H9 (cell line): ENCODE measurements around the gene TIRAP. TPM values are rescaled to one million over a fixed set of nuclear protein-coding genes. Genes with fewer than 3 reads are reported as not detected.

ENCODE experiments used
- DNase-seq: peaks from one replicate; pipeline ENCODE4 v3.0.0-alpha.2; 2017
- H2AFZ ChIP-seq: one replicate; pipeline ENCODE4 v1.6.1; 2013; ENCODE audit warnings: mild to moderate bottlenecking, low read length, control low read depth, moderate library complexity
- H2AK5ac ChIP-seq: 2 replicates; pipeline ENCODE4 v1.6.1; 2013; ENCODE audit warnings: low read length, control low read depth, mixed read lengths; ENCODE audit not compliant: insufficient read length
- H2BK120ac ChIP-seq: one replicate; pipeline ENCODE4 v1.6.1; 2013; ENCODE audit warnings: low read depth, mild to moderate bottlenecking, low read length, control low read depth, inconsistent platforms; ENCODE audit not compliant: poor library complexity, severe bottlenecking
- H2BK12ac ChIP-seq: 2 replicates; pipeline ENCODE4 v1.6.1; 2013; ENCODE audit warnings: low read length, control low read depth, mixed read lengths, low read depth; ENCODE audit not compliant: insufficient read length
- H2BK15ac ChIP-seq: 2 replicates; pipeline ENCODE4 v1.6.1; 2013; ENCODE audit warnings: low read depth, low read length, control low read depth
- H2BK20ac ChIP-seq: one replicate; pipeline ENCODE4 v1.6.1; 2013; ENCODE audit warnings: low read depth, mild to moderate bottlenecking, low read length, control low read depth, inconsistent platforms; ENCODE audit not compliant: poor library complexity, severe bottlenecking
- H2BK5ac ChIP-seq: 2 replicates; pipeline ENCODE4 v1.6.1; 2013; ENCODE audit warnings: low read length, control low read depth, mixed read lengths; ENCODE audit not compliant: insufficient read length
- H3K14ac ChIP-seq: 2 replicates; pipeline ENCODE4 v1.6.1; 2013; ENCODE audit warnings: low read length, control low read depth; ENCODE audit not compliant: insufficient read depth
- H3K18ac ChIP-seq: 2 replicates; pipeline ENCODE4 v1.6.1; 2013; ENCODE audit warnings: low read depth, mild to moderate bottlenecking, mixed read lengths, low read length, control low read depth; ENCODE audit not compliant: insufficient read length
- H3K23ac ChIP-seq: 2 replicates; pipeline ENCODE4 v1.6.1; 2013; ENCODE audit warnings: low read length, control low read depth, mixed read lengths, low read depth; ENCODE audit not compliant: insufficient read length
- H3K23me2 ChIP-seq: 2 replicates; pipeline ENCODE4 v1.6.1; 2013; ENCODE audit warnings: low read depth, mild to moderate bottlenecking, mixed read lengths, low read length, control low read depth; ENCODE audit not compliant: insufficient read length, poor library complexity, severe bottlenecking
- H3K27ac ChIP-seq: 2 replicates; pipeline ENCODE4 v1.5.1; 2013; ENCODE audit warnings: low read length, control low read depth, mixed read lengths, low read depth; ENCODE audit not compliant: insufficient read length
- H3K27me3 ChIP-seq: 2 replicates; pipeline ENCODE4 v1.6.1; 2013; ENCODE audit warnings: low read length, control low read depth, inconsistent platforms; ENCODE audit not compliant: insufficient read depth
- H3K4ac ChIP-seq: 2 replicates; pipeline ENCODE4 v1.6.1; 2013; ENCODE audit warnings: low read depth, mild to moderate bottlenecking, control low read depth, inconsistent platforms, low read length, moderate library complexity
- H3K4me1 ChIP-seq: 2 replicates; pipeline ENCODE4 v1.6.1; 2013; ENCODE audit warnings: low read length, control low read depth, inconsistent platforms; ENCODE audit not compliant: insufficient read depth
- H3K4me2 ChIP-seq: 2 replicates; pipeline ENCODE4 v1.6.1; 2013; ENCODE audit warnings: low read length, control low read depth, mixed read lengths; ENCODE audit not compliant: insufficient read length, insufficient read depth
- H3K56ac ChIP-seq: 2 replicates; pipeline ENCODE4 v1.6.1; 2013; ENCODE audit warnings: low read depth, mild to moderate bottlenecking, mixed read lengths, low read length, control low read depth; ENCODE audit not compliant: insufficient read length
- H3K79me1 ChIP-seq: 2 replicates; pipeline ENCODE4 v1.6.1; 2013; ENCODE audit warnings: low read depth, mild to moderate bottlenecking, moderate library complexity, low read length, control low read depth, inconsistent platforms; ENCODE audit not compliant: insufficient read depth, poor library complexity, severe bottlenecking
- H3K79me2 ChIP-seq: 2 replicates; pipeline ENCODE4 v1.6.1; 2013; ENCODE audit warnings: low read length, control low read depth, inconsistent platforms; ENCODE audit not compliant: insufficient read depth
- H3K9ac ChIP-seq: 2 replicates; pipeline ENCODE4 v1.6.1; 2013; ENCODE audit warnings: low read length, control low read depth, mixed read lengths; ENCODE audit not compliant: insufficient read length; ENCODE audit errors: extremely low read depth
- H3K9me3 ChIP-seq: one replicate; pipeline ENCODE4 v1.6.1; 2013; ENCODE audit warnings: low read depth, low read length, inconsistent platforms; ENCODE audit not compliant: control insufficient read depth
- H3T11ph ChIP-seq: one replicate; pipeline ENCODE4 v1.6.1; 2013; ENCODE audit warnings: mild to moderate bottlenecking, low read length, control low read depth, inconsistent platforms
- H4K20me1 ChIP-seq: one replicate; pipeline ENCODE4 v1.6.1; 2013; ENCODE audit not compliant: control insufficient read depth, insufficient read length, insufficient read depth
- H4K5ac ChIP-seq: 2 replicates; pipeline ENCODE4 v1.6.1; 2013; ENCODE audit warnings: low read depth, mild to moderate bottlenecking, mixed read lengths, low read length, control low read depth; ENCODE audit not compliant: insufficient read length
- H4K8ac ChIP-seq: replicated peaks from 2 replicates; pipeline ENCODE4 v1.6.1; 2013; ENCODE audit warnings: low read length, control low read depth, mixed read lengths, low read depth; ENCODE audit not compliant: insufficient read length
- H4K91ac ChIP-seq: 2 replicates; pipeline ENCODE4 v1.6.1; 2013; ENCODE audit warnings: low read depth, mild to moderate bottlenecking, moderate library complexity, mixed read lengths, low read length, control low read depth; ENCODE audit not compliant: insufficient read length
- H3K27ac Mint-ChIP-seq, 3 experiments: 2 replicates in 2 of 3; 3 replicates in 1 of 3; pipeline ENCODE4 v1.8.0; 2020 to 2021; ENCODE audit warnings: mixed read lengths in 3 of 3, mild to moderate bottlenecking in 1 of 3, moderate library complexity in 1 of 3
- H3K27me3 Mint-ChIP-seq: 2 replicates; pipeline ENCODE4 v1.8.0; 2021; ENCODE audit warnings: low read depth, mild to moderate bottlenecking, moderate library complexity, mixed read lengths
- H3K36me3 Mint-ChIP-seq, 3 experiments: 2 replicates in 2 of 3; 3 replicates in 1 of 3; pipeline ENCODE4 v1.8.0; 2020 to 2021; ENCODE audit warnings: low read depth in 3 of 3, mixed read lengths in 3 of 3; ENCODE audit not compliant: insufficient read depth in 1 of 3
- H3K4me1 Mint-ChIP-seq, 2 experiments: 2 replicates each; pipeline ENCODE4 v1.8.0; 2020; ENCODE audit warnings: mixed read lengths in 2 of 2
- H3K4me3 Mint-ChIP-seq, 2 experiments: 2 replicates in 1 of 2; 3 replicates in 1 of 2; pipeline ENCODE4 v1.8.0; 2020 to 2021; ENCODE audit warnings: mild to moderate bottlenecking in 2 of 2, mixed read lengths in 2 of 2, moderate library complexity in 1 of 2
- H3K9me3 Mint-ChIP-seq, 2 experiments: 2 replicates in 1 of 2; 3 replicates in 1 of 2; pipeline ENCODE4 v1.8.0; 2020; ENCODE audit warnings: mild to moderate bottlenecking in 2 of 2, mixed read lengths in 2 of 2, moderate library complexity in 1 of 2
- WGBS: extraction: QIAGEN DNeasy Blood & Tissue Kit; methylation state at CpG from one replicate; pipeline ENCODE4 v1.1.7; 2013; ENCODE audit warnings: missing lambda C conversion rate, low lambda C conversion rate, mixed read lengths; ENCODE audit not compliant: insufficient read length; ENCODE audit errors: extremely low coverage; 5-methylcytosine and 5-hydroxymethylcytosine counted together
- total RNA-seq: library from RNA; stranded (reverse); gene quantifications from 2 replicates; pipeline ENCODE4 v1.2.1, GENCODE V29; 2021
- TF ChIP-seq, protein P1 (sequence below): fragments of 200-600 bp; sonication (generic); conservative IDR thresholded peaks from 3 replicates; pipeline ENCODE4 v1.8.0; 2021; ENCODE audit warnings: antibody characterized with exemption, mild to moderate bottlenecking

Gene TIRAP
- total RNA-seq, 1 experiment from 2014 or later, result 7.0 TPM

DNA sequence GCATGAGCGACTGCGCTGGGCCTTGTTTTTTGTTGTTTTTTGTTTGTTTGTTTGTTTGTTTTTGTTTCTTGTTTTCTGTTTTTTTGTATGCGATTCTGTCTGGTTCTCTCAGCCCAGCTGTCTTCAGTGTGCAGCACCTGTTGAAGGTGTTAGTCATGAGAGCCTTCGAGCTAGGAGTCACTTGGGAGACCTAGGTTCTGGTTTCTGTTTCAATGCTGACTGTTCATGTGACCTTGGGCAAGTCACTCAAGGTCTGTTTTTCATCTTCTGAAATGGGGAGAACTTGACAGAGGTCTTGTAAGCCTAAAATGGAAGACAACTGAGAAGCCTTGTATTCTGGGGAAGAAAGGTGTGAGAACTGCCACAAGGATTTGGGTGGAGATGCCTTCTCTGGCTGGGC lies 22.8 kb downstream of the TIRAP start:
- H3K23ac ChIP-seq, result no peak overlapping the region
- TF ChIP-seq, protein P1, sequence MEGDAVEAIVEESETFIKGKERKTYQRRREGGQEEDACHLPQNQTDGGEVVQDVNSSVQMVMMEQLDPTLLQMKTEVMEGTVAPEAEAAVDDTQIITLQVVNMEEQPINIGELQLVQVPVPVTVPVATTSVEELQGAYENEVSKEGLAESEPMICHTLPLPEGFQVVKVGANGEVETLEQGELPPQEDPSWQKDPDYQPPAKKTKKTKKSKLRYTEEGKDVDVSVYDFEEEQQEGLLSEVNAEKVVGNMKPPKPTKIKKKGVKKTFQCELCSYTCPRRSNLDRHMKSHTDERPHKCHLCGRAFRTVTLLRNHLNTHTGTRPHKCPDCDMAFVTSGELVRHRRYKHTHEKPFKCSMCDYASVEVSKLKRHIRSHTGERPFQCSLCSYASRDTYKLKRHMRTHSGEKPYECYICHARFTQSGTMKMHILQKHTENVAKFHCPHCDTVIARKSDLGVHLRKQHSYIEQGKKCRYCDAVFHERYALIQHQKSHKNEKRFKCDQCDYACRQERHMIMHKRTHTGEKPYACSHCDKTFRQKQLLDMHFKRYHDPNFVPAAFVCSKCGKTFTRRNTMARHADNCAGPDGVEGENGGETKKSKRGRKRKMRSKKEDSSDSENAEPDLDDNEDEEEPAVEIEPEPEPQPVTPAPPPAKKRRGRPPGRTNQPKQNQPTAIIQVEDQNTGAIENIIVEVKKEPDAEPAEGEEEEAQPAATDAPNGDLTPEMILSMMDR, result no peak

More for the DNA sequence above, 22.8 kb downstream of the TIRAP start:
- Mint-ChIP-seq H3K4me1 (peaks cover 10 to 18% of the 10 kb centered on the region in 2 experiments), H3K27me3 (no peaks in the 10 kb centered on the region), H3K9me3 (no peaks in the 10 kb centered on the region), H3K27ac (no peak overlapping the region), H3K4me3 (peak overlapping the region; percentile 15 to 26; a peak in 3 of 5 replicates), H3K36me3 (peaks cover 16 to 41% (median 36%) of the 10 kb centered on the region in 3 experiments; a peak in 6 of 7 replicates)
- Histone ChIP-seq H3K4me2 (no peak overlapping the region), H3T11ph (no peak overlapping the region), H3K79me2 (no peaks in the 10 kb centered on the region), H2BK20ac (no peak overlapping the region), H2AFZ (no peak overlapping the region), H3K27me3 (no peaks in the 10 kb centered on the region), H4K5ac (no peak overlapping the region), H3K4me1 (peaks cover 3% of the 10 kb centered on the region; the same call in 1 of the 2 replicates), H4K8ac (no peak overlapping the region), H3K18ac (no peak overlapping the region), H3K27ac (no peak overlapping the region), H2BK15ac (no peak overlapping the region), H4K91ac (no peak overlapping the region), H3K79me1 (no peaks in the 10 kb centered on the region), H3K14ac (no peak overlapping the region), H3K9me3 (no peaks in the 10 kb centered on the region), H2BK12ac (no peak overlapping the region), H2BK120ac (no peak overlapping the region), H3K23me2 (peaks cover 7% of the 10 kb centered on the region), H2BK5ac (no peak overlapping the region), H2AK5ac (no peak overlapping the region), H3K56ac (no peak overlapping the region), H3K4ac (no peak overlapping the region), H4K20me1 (no peaks in the 10 kb centered on the region), H3K9ac (no peak overlapping the region)
- no peak for DNase-seq
- no CpG with 5 or more reads among the region's 4 CpGs for WGBS
